H9 (cell line): ENCODE data around the gene GNAT3. TPM values are rescaled to one million over a fixed set of nuclear protein-coding genes. Genes with fewer than 3 reads are reported as not detected.

Experiments used
- DNase-seq: peaks from one replicate; pipeline ENCODE4 v3.0.0-alpha.2; 2017
- H2AFZ ChIP-seq: one replicate; pipeline ENCODE4 v1.6.1; 2013; ENCODE audit warnings: mild to moderate bottlenecking, low read length, control low read depth, moderate library complexity
- H2AK5ac ChIP-seq: 2 replicates; pipeline ENCODE4 v1.6.1; 2013; ENCODE audit warnings: low read length, control low read depth, mixed read lengths; ENCODE audit not compliant: insufficient read length
- H2BK120ac ChIP-seq: one replicate; pipeline ENCODE4 v1.6.1; 2013; ENCODE audit warnings: low read depth, mild to moderate bottlenecking, low read length, control low read depth, inconsistent platforms; ENCODE audit not compliant: poor library complexity, severe bottlenecking
- H2BK12ac ChIP-seq: 2 replicates; pipeline ENCODE4 v1.6.1; 2013; ENCODE audit warnings: low read length, control low read depth, mixed read lengths, low read depth; ENCODE audit not compliant: insufficient read length
- H2BK15ac ChIP-seq: 2 replicates; pipeline ENCODE4 v1.6.1; 2013; ENCODE audit warnings: low read depth, low read length, control low read depth
- H2BK20ac ChIP-seq: one replicate; pipeline ENCODE4 v1.6.1; 2013; ENCODE audit warnings: low read depth, mild to moderate bottlenecking, low read length, control low read depth, inconsistent platforms; ENCODE audit not compliant: poor library complexity, severe bottlenecking
- H2BK5ac ChIP-seq: 2 replicates; pipeline ENCODE4 v1.6.1; 2013; ENCODE audit warnings: low read length, control low read depth, mixed read lengths; ENCODE audit not compliant: insufficient read length
- H3K14ac ChIP-seq: 2 replicates; pipeline ENCODE4 v1.6.1; 2013; ENCODE audit warnings: low read length, control low read depth; ENCODE audit not compliant: insufficient read depth
- H3K18ac ChIP-seq: 2 replicates; pipeline ENCODE4 v1.6.1; 2013; ENCODE audit warnings: low read depth, mild to moderate bottlenecking, mixed read lengths, low read length, control low read depth; ENCODE audit not compliant: insufficient read length
- H3K23ac ChIP-seq: 2 replicates; pipeline ENCODE4 v1.6.1; 2013; ENCODE audit warnings: low read length, control low read depth, mixed read lengths, low read depth; ENCODE audit not compliant: insufficient read length
- H3K23me2 ChIP-seq: 2 replicates; pipeline ENCODE4 v1.6.1; 2013; ENCODE audit warnings: low read depth, mild to moderate bottlenecking, mixed read lengths, low read length, control low read depth; ENCODE audit not compliant: insufficient read length, poor library complexity, severe bottlenecking
- H3K27ac ChIP-seq: 2 replicates; pipeline ENCODE4 v1.5.1; 2013; ENCODE audit warnings: low read length, control low read depth, mixed read lengths, low read depth; ENCODE audit not compliant: insufficient read length
- H3K27me3 ChIP-seq: 2 replicates; pipeline ENCODE4 v1.6.1; 2013; ENCODE audit warnings: low read length, control low read depth, inconsistent platforms; ENCODE audit not compliant: insufficient read depth
- H3K4ac ChIP-seq: 2 replicates; pipeline ENCODE4 v1.6.1; 2013; ENCODE audit warnings: low read depth, mild to moderate bottlenecking, control low read depth, inconsistent platforms, low read length, moderate library complexity
- H3K4me1 ChIP-seq: 2 replicates; pipeline ENCODE4 v1.6.1; 2013; ENCODE audit warnings: low read length, control low read depth, inconsistent platforms; ENCODE audit not compliant: insufficient read depth
- H3K4me2 ChIP-seq: 2 replicates; pipeline ENCODE4 v1.6.1; 2013; ENCODE audit warnings: low read length, control low read depth, mixed read lengths; ENCODE audit not compliant: insufficient read length, insufficient read depth
- H3K56ac ChIP-seq: 2 replicates; pipeline ENCODE4 v1.6.1; 2013; ENCODE audit warnings: low read depth, mild to moderate bottlenecking, mixed read lengths, low read length, control low read depth; ENCODE audit not compliant: insufficient read length
- H3K79me1 ChIP-seq: 2 replicates; pipeline ENCODE4 v1.6.1; 2013; ENCODE audit warnings: low read depth, mild to moderate bottlenecking, moderate library complexity, low read length, control low read depth, inconsistent platforms; ENCODE audit not compliant: insufficient read depth, poor library complexity, severe bottlenecking
- H3K79me2 ChIP-seq: 2 replicates; pipeline ENCODE4 v1.6.1; 2013; ENCODE audit warnings: low read length, control low read depth, inconsistent platforms; ENCODE audit not compliant: insufficient read depth
- H3K9ac ChIP-seq: 2 replicates; pipeline ENCODE4 v1.6.1; 2013; ENCODE audit warnings: low read length, control low read depth, mixed read lengths; ENCODE audit not compliant: insufficient read length; ENCODE audit errors: extremely low read depth
- H3K9me3 ChIP-seq: one replicate; pipeline ENCODE4 v1.6.1; 2013; ENCODE audit warnings: low read depth, low read length, inconsistent platforms; ENCODE audit not compliant: control insufficient read depth
- H3T11ph ChIP-seq: one replicate; pipeline ENCODE4 v1.6.1; 2013; ENCODE audit warnings: mild to moderate bottlenecking, low read length, control low read depth, inconsistent platforms
- H4K20me1 ChIP-seq: one replicate; pipeline ENCODE4 v1.6.1; 2013; ENCODE audit not compliant: control insufficient read depth, insufficient read length, insufficient read depth
- H4K5ac ChIP-seq: 2 replicates; pipeline ENCODE4 v1.6.1; 2013; ENCODE audit warnings: low read depth, mild to moderate bottlenecking, mixed read lengths, low read length, control low read depth; ENCODE audit not compliant: insufficient read length
- H4K8ac ChIP-seq: replicated peaks from 2 replicates; pipeline ENCODE4 v1.6.1; 2013; ENCODE audit warnings: low read length, control low read depth, mixed read lengths, low read depth; ENCODE audit not compliant: insufficient read length
- H4K91ac ChIP-seq: 2 replicates; pipeline ENCODE4 v1.6.1; 2013; ENCODE audit warnings: low read depth, mild to moderate bottlenecking, moderate library complexity, mixed read lengths, low read length, control low read depth; ENCODE audit not compliant: insufficient read length
- H3K27ac Mint-ChIP-seq, 3 experiments: 2 replicates in 2 of 3; 3 replicates in 1 of 3; pipeline ENCODE4 v1.8.0; 2020 to 2021; ENCODE audit warnings: mixed read lengths in 3 of 3, mild to moderate bottlenecking in 1 of 3, moderate library complexity in 1 of 3
- H3K27me3 Mint-ChIP-seq: 2 replicates; pipeline ENCODE4 v1.8.0; 2021; ENCODE audit warnings: low read depth, mild to moderate bottlenecking, moderate library complexity, mixed read lengths
- H3K36me3 Mint-ChIP-seq, 3 experiments: 2 replicates in 2 of 3; 3 replicates in 1 of 3; pipeline ENCODE4 v1.8.0; 2020 to 2021; ENCODE audit warnings: low read depth in 3 of 3, mixed read lengths in 3 of 3; ENCODE audit not compliant: insufficient read depth in 1 of 3
- H3K4me1 Mint-ChIP-seq, 2 experiments: 2 replicates each; pipeline ENCODE4 v1.8.0; 2020; ENCODE audit warnings: mixed read lengths in 2 of 2
- H3K4me3 Mint-ChIP-seq, 2 experiments: 2 replicates in 1 of 2; 3 replicates in 1 of 2; pipeline ENCODE4 v1.8.0; 2020 to 2021; ENCODE audit warnings: mild to moderate bottlenecking in 2 of 2, mixed read lengths in 2 of 2, moderate library complexity in 1 of 2
- H3K9me3 Mint-ChIP-seq, 2 experiments: 2 replicates in 1 of 2; 3 replicates in 1 of 2; pipeline ENCODE4 v1.8.0; 2020; ENCODE audit warnings: mild to moderate bottlenecking in 2 of 2, mixed read lengths in 2 of 2, moderate library complexity in 1 of 2
- CTCF ChIP-seq: fragments of 200-600 bp; sonication (generic); conservative IDR thresholded peaks from 3 replicates; pipeline ENCODE4 v1.8.0; 2021; ENCODE audit warnings: antibody characterized with exemption, mild to moderate bottlenecking
- WGBS: extraction: QIAGEN DNeasy Blood & Tissue Kit; methylation state at CpG from one replicate; pipeline ENCODE4 v1.1.7; 2013; ENCODE audit warnings: missing lambda C conversion rate, low lambda C conversion rate, mixed read lengths; ENCODE audit not compliant: insufficient read length; ENCODE audit errors: extremely low coverage; 5-methylcytosine and 5-hydroxymethylcytosine counted together
- total RNA-seq: library from RNA; stranded (reverse); gene quantifications from 2 replicates; pipeline ENCODE4 v1.2.1, GENCODE V29; 2021

Gene GNAT3
- total RNA-seq, 1 experiment from 2014 or later: not detected

GRCh38 chr7:80481196-80481884 is 30.5 kb downstream of the GNAT3 start:
- TF ChIP-seq CTCF: no peak
- no peak overlapping the region for H3K4me2 ChIP-seq
- DNase-seq: no peak
- no peak overlapping the region for H3K56ac ChIP-seq
- no peak overlapping the region for H3K4ac ChIP-seq
- H3K14ac ChIP-seq: no peak overlapping the region
- H3K4me1 ChIP-seq: no peaks in the 10 kb centered on the region
- H3K79me2 ChIP-seq: no peaks in the 10 kb centered on the region
- H2BK5ac ChIP-seq: no peak overlapping the region
- Mint-ChIP-seq H3K4me3 (no peak overlapping the region), H3K9me3 (no peaks in the 10 kb centered on the region; a peak in 1 of 5 replicates), H3K36me3 (peaks cover 1 to 10% (median 3%) of the 10 kb centered on the region in 3 experiments; a peak in 6 of 7 replicates), H3K27ac (peak overlapping the region in 2 of 3 experiments; percentile 68 to 80; a peak in 3 of 7 replicates), H3K4me1 (peaks cover 6 to 14% of the 10 kb centered on the region in 2 experiments), H3K27me3 (no peaks in the 10 kb centered on the region)
- H3K79me1 ChIP-seq: no peaks in the 10 kb centered on the region
- H4K91ac ChIP-seq: no peak overlapping the region
- no peak overlapping the region for H2AK5ac ChIP-seq
- H3K18ac ChIP-seq: no peak overlapping the region
- H2BK120ac ChIP-seq: no peak overlapping the region
- H2AFZ ChIP-seq: no peak overlapping the region
- H4K5ac ChIP-seq: no peak overlapping the region
- no peak overlapping the region for H3T11ph ChIP-seq
- no peak overlapping the region for H2BK12ac ChIP-seq
- H3K27me3 ChIP-seq: no peaks in the 10 kb centered on the region
- no peaks in the 10 kb centered on the region for H4K20me1 ChIP-seq
- H2BK15ac ChIP-seq: no peak overlapping the region
- H2BK20ac ChIP-seq: no peak overlapping the region
- H3K9ac ChIP-seq: no peak overlapping the region
- no CpG with 5 or more reads among the region's 2 CpGs for WGBS
- H3K9me3 ChIP-seq: no peaks in the 10 kb centered on the region
- H4K8ac ChIP-seq: no peak overlapping the region
- H3K23me2 ChIP-seq: no peaks in the 10 kb centered on the region
- no peak overlapping the region for H3K23ac ChIP-seq
- H3K27ac ChIP-seq: no peak overlapping the region
